Fibroblast of mammary gland (primary cell): ENCODE data around the gene VRK3.

Source experiments
- DNase-seq: peaks from one replicate; pipeline ENCODE4 v3.0.0-alpha.2; 2010; ENCODE audit warnings: low read depth
- H3K4me3 ChIP-seq: 2 replicates; pipeline ENCODE4 v1.5.1; 2011; ENCODE audit warnings: low read depth, mild to moderate bottlenecking, low read length, moderate library complexity; ENCODE audit not compliant: control insufficient read depth
- CTCF ChIP-seq: conservative IDR thresholded peaks from 2 replicates; pipeline ENCODE4 v1.5.1; 2011; ENCODE audit warnings: low read depth, low read length, inconsistent platforms; ENCODE audit not compliant: control insufficient read depth, insufficient read depth

Gene VRK3

DNA sequence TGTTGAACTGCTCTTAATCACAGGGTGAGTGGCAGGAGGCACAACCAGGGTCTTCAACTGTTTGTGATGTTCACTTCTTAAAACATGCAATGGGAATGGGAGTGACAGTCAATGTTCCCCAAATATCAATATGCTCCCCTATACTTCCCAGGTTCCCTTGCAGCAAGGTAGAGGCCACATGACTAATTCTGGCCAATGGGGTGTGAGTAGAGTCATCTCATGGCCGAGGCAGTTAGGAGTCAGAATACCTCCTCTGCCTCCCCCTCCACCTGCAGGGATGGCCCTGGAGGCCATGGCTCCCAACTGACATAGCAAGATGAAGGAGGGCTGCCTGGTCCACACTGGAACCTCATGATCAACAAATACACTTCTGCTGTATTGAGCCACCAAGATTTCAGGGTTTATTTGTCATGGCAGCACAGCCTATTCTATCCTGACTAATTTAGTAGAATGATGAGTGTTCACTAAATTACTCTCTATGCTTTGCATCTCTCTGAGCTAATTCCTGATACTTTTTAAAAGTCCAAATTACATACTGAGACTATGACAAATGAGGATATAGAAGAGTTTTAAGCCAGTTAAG lies 8.9 kb downstream of the VRK3 start:
- no peak overlapping the region for H3K4me3 ChIP-seq
- no peak for TF ChIP-seq CTCF
- DNase-seq, result no peak

DNA sequence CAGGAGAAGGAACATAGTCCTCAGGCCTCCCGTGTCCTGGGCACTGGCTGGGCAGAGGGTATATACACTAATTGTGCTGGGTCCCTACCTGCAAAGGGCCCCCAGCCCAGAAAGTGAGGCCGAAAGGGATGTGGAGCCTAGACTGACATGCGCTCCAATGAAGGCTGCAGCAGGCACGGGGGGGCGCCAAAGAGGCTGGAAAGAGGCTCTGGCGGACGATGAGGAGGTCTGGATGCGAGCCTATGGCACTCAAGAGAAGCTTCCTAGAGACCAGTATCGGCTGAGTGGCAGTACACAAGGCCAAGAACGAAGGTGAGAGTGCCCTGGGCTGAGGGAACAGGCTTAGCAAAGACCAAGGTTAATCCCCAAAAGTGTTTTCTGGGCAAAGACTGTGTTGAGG lies 16.6 kb downstream of the VRK3 start:
- no peak for DNase-seq
- H3K4me3 ChIP-seq, result no peak overlapping the region
- TF ChIP-seq CTCF, result peak; percentile 14

GRCh38 chr19:50007947-50008346 lies 17.2 kb downstream of the VRK3 start:
- DNase-seq, result no peak
- H3K4me3 ChIP-seq, result no peak overlapping the region
- TF ChIP-seq CTCF, result no peak

- DNase-seq, result no peak
Observed at GRCh38 chr19:50007170-50007569, 18.0 kb downstream of the VRK3 start.

DNA sequence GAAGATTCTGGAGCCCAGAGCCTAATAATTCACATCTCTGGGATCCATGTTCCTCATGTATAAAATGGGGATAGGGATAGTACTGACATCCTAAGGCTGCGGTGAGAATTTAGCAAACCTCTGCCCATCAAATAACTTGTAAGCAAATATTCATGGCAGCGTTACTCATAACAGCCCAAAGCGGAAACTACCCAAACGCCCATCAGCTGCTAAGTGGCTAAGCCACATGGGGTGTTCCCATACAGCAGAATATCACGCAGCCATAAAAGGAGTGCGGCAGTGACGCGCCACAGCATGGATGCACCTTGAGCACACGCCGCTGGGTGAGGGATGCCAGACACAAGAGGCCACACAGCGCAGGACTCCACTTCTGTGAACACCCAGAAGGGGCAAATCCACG lies 19.7 kb downstream of the VRK3 start:
- H3K4me3 ChIP-seq, result no peak overlapping the region
- no peak for TF ChIP-seq CTCF
- DNase-seq, result no peak

More at GRCh38 chr19:50007170-50007569, 18.0 kb downstream of the VRK3 start:
- no peak for TF ChIP-seq CTCF
- H3K4me3 ChIP-seq, result no peak overlapping the region

DNA sequence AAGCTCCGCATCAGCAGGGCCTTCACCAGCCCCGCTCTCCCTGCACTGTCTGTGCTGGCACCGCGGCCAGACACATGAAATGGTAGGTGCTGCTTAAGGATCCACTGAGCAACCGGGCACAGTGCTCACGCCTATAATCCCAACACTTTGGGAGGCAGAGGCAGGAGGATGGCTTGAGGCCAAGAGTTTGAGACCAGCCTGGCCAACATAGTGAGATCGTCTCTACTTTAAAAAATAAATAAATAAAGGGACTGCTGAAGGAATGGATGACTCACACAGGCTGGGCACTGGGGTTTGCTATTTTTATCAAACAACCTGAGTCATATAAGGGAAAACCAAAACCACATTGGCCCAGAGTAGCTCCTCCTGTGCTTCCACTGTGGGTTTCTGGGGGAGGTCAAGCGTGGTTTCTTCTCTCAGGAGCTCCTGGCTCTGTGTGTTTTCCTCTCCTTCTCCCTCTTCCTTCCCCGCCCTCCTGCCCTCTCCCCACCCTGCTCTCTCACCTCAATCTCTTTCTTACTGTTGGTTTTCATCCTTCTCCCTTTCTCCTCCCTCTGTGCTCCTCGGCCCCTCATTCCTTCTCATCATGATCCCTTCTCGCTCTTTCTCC lies 21.3 kb downstream of the VRK3 start:
- H3K4me3 ChIP-seq, result no peak overlapping the region
- no peak for TF ChIP-seq CTCF
- DNase-seq, result peak; percentile 80

DNA sequence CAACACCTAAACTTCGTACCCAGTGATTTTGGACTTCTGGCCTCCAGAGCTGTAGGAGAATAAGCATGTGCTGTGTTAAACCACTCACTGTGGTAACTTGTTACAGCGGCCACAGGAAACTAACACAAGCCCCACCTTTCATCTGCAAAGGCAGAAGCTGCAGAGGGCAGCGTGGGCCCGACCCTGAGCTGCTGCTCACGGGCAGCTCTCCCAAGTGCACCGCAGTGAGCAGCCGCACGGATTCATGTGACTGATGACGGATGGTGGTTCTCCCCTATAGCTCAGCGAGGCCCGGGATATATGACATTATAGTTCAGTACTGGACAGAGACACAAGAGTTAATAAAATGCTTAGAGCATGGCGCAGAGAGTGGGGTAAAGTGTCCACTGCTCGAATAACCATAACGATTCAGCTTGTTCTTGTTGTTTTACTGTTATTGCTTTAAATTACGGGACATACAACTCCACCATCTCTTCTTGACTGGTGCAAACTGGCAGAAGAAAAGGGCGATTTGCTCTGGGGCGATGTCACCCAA lies 21.9 kb downstream of the VRK3 start:
- DNase-seq, result no peak
- H3K4me3 ChIP-seq, result no peak overlapping the region
- TF ChIP-seq CTCF, result no peak
